Measurements from ENCODE around the gene SSTR5. TPM values are rescaled to one million over a fixed set of nuclear protein-coding genes. Genes with fewer than 3 reads are reported as not detected.

SSTR5 gene
- total and polyA plus RNA-seq, 2 donors (not counting 1 experiment from before 2014, with no cell fraction given) = not detected

DNA sequence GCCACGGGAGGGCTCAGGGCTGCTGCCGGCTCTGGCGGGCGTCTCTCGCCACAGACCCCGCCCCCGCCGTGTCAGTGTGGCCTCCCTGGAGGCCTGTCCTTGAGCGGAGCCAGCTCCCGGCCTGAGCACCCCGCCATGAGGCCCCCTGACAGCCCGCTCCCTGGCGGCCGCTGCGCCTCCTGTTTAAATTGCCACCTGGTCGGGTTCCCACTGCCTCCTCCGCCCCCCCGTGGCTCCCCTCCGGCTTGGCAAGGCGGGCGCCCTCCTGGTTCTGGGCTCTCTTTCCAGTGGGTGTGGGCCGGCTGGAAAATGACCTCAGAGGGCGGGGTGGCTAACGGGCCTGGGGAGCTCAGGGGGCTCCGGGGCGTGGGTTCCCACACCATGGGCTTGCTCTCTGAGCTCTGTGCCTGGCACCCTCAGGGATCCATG is 42.1 kb upstream of the SSTR5 start:
- DNase-seq (no peak), ATAC-seq (ENCODE audit: low read depth) (no peak)
- Histone ChIP-seq H3K79me2 (ENCODE audit: control insufficient read depth, insufficient read depth, low read length) (no peaks in the 10 kb centered on the region), H3K4me1 (ENCODE audit: control insufficient read depth in 2 of 2, insufficient read depth in 2 of 2, low read length in 2 of 2) (no peaks in the 10 kb centered on the region), H3K27me3 (replicated peaks in 1 of 4; ENCODE audit: control extremely low read depth in 1 of 4, control insufficient read depth in 3 of 4, insufficient read depth in 4 of 4, low read length in 3 of 4) (no peaks in the 10 kb centered on the region), H3K4me2 (replicated peaks; ENCODE audit: low read depth, low read length, poor library complexity, severe bottlenecking) (no peak overlapping the region), H4K20me1 (ENCODE audit: control insufficient read depth, insufficient read depth, low read length, poor library complexity, severe bottlenecking) (no peaks in the 10 kb centered on the region), H3K9me3 (ENCODE audit: control extremely low read depth in 1 of 3, control insufficient read depth in 2 of 3, insufficient read depth in 1 of 3, low read length in 2 of 3) (peaks cover 0 to 22% (median 0%) of the 10 kb centered on the region in 3 donors), H2AFZ (ENCODE audit: insufficient read depth, low read depth, low read length, poor library complexity, severe bottlenecking) (no peak overlapping the region), H3K36me3 (replicated peaks in 1 of 2; ENCODE audit: control extremely low read depth in 1 of 2, control insufficient read depth in 1 of 2, extremely low read depth in 1 of 2, insufficient read depth in 2 of 2, low read length in 1 of 2) (no peaks in the 10 kb centered on the region), H3K4me3 (ENCODE audit: control extremely low read depth in 1 of 5, extremely low read depth in 1 of 5, insufficient read depth in 1 of 5, low read depth in 2 of 5, low read length in 4 of 5) (no peak overlapping the region), H3K9ac (ENCODE audit: low read length) (no peak overlapping the region), H3K27ac (ENCODE audit: low read length in 2 of 2) (no peak overlapping the region)
- Mint-ChIP-seq H3K27ac (no peak overlapping the region), H3K4me1 (no peaks in the 10 kb centered on the region), H3K9me3 (ENCODE audit: insufficient read depth) (no peaks in the 10 kb centered on the region), H3K27me3 (no peaks in the 10 kb centered on the region), H3K4me3 (no peak overlapping the region)
- intact Hi-C loops (cut with micrococcal nuclease) = no loop called here
- POLR2A ChIA-PET = no interaction called here
- WGBS (ENCODE audit: insufficient coverage) = 78% methylated on average over 23 of the region's 26 CpGs
- CTCF ChIA-PET = no interaction called here
- no peak for TF ChIP-seq EZH2 (IDR thresholded peaks at IDR 0.05; ENCODE audit: borderline replicate concordance, insufficient read depth, low read depth, low read length, poor library complexity, severe bottlenecking)
- TF ChIP-seq, protein P1, sequence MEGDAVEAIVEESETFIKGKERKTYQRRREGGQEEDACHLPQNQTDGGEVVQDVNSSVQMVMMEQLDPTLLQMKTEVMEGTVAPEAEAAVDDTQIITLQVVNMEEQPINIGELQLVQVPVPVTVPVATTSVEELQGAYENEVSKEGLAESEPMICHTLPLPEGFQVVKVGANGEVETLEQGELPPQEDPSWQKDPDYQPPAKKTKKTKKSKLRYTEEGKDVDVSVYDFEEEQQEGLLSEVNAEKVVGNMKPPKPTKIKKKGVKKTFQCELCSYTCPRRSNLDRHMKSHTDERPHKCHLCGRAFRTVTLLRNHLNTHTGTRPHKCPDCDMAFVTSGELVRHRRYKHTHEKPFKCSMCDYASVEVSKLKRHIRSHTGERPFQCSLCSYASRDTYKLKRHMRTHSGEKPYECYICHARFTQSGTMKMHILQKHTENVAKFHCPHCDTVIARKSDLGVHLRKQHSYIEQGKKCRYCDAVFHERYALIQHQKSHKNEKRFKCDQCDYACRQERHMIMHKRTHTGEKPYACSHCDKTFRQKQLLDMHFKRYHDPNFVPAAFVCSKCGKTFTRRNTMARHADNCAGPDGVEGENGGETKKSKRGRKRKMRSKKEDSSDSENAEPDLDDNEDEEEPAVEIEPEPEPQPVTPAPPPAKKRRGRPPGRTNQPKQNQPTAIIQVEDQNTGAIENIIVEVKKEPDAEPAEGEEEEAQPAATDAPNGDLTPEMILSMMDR (IDR thresholded peaks at IDR 0.05) = no peak

- Histone ChIP-seq H2AFZ (ENCODE audit: insufficient read depth, low read depth, low read length, poor library complexity, severe bottlenecking) (no peak overlapping the region), H3K79me2 (ENCODE audit: control insufficient read depth, insufficient read depth, low read length) (no peaks in the 10 kb centered on the region), H3K27me3 (replicated peaks in 1 of 4; ENCODE audit: control extremely low read depth in 1 of 4, control insufficient read depth in 3 of 4, insufficient read depth in 4 of 4, low read length in 3 of 4) (no peaks in the 10 kb centered on the region), H3K9me3 (ENCODE audit: control extremely low read depth in 1 of 3, control insufficient read depth in 2 of 3, insufficient read depth in 1 of 3, low read length in 2 of 3) (peaks cover 0 to 22% (median 0%) of the 10 kb centered on the region in 3 donors), H3K27ac (ENCODE audit: low read length in 2 of 2) (no peak overlapping the region), H3K36me3 (replicated peaks in 1 of 2; ENCODE audit: control extremely low read depth in 1 of 2, control insufficient read depth in 1 of 2, extremely low read depth in 1 of 2, insufficient read depth in 2 of 2, low read length in 1 of 2) (no peaks in the 10 kb centered on the region), H3K4me2 (replicated peaks; ENCODE audit: low read depth, low read length, poor library complexity, severe bottlenecking) (no peak overlapping the region), H4K20me1 (ENCODE audit: control insufficient read depth, insufficient read depth, low read length, poor library complexity, severe bottlenecking) (no peaks in the 10 kb centered on the region), H3K4me1 (ENCODE audit: control insufficient read depth in 2 of 2, insufficient read depth in 2 of 2, low read length in 2 of 2) (no peaks in the 10 kb centered on the region), H3K4me3 (ENCODE audit: control extremely low read depth in 1 of 5, extremely low read depth in 1 of 5, insufficient read depth in 1 of 5, low read depth in 2 of 5, low read length in 4 of 5) (no peak overlapping the region), H3K9ac (ENCODE audit: low read length) (no peak overlapping the region)
- 95% methylated on average over 17 of the region's 17 CpGs for WGBS (ENCODE audit: insufficient coverage)
- ChIA-PET POLR2A (no interaction called here), CTCF (no interaction called here)
- TF ChIP-seq, protein P1 (IDR thresholded peaks at IDR 0.05) = no peak
- no peak for TF ChIP-seq EZH2 (IDR thresholded peaks at IDR 0.05; ENCODE audit: borderline replicate concordance, insufficient read depth, low read depth, low read length, poor library complexity, severe bottlenecking)
- intact Hi-C loops (cut with micrococcal nuclease) = no loop called here
- ATAC-seq (ENCODE audit: low read depth) = no peak
- no peaks in the 10 kb centered on the region for H3K27me3 Mint-ChIP-seq
- H3K27ac Mint-ChIP-seq = no peak overlapping the region
- no peak overlapping the region for H3K4me3 Mint-ChIP-seq
- DNase-seq = no peak
- H3K9me3 Mint-ChIP-seq (ENCODE audit: insufficient read depth) = no peaks in the 10 kb centered on the region
- no peaks in the 10 kb centered on the region for H3K4me1 Mint-ChIP-seq
Observed at GRCh38 chr16:1031666-1032065, 40.9 kb upstream of the SSTR5 start.

Data from B cell (primary cell).